GM21619 (cell line): ENCODE data around the gene IRF2BP2.

ENCODE experiments used
- ATAC-seq: cut with Tn5 transposase; IDR thresholded peaks from one replicate; pipeline ENCODE4 v1.9.1; 2021; ENCODE audit not compliant: unreplicated experiment

IRF2BP2 gene

GRCh38 chr1:234614081-234614489 is 4.1 kb upstream of the IRF2BP2 start:
- ATAC-seq = no peak

DNA sequence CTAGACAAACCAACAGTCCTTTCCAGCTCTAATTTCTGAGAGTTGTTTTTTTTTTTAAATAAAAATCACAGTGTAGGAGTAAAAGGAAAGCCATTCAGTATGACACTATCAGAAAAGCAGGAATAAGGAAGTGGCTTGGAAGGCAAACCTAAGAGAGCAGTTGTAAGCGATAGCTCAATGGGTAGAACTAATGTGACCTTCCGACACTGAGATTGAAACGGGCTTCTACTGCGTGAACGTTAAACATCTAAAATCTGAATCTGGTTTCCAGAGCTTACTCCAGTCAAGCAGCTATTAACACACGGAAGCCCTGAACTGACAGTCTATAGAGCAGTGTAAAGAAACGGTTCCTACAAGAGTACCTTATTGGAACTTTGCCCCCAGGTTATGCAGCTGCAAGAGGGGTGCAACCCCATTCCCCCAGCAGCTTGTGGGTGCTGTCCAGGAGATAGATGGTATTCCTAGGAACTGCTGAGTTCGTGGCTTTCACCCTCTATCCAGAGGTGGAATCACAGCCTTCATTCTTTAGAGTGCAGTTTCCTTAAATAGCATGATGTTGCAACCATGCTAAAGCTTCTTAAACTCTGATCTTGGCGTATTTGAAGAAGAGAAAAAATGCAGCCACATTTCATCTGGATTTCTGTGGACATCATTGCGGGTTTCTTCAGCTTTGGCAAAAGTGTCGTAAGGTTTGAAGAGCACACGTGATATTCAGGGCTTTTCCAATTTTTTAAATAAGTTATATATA is 3.3 kb upstream of the IRF2BP2 start:
- no peak for ATAC-seq

- peak; percentile 29 for ATAC-seq
These were observed 2.6 kb upstream of the IRF2BP2 start for GRCh38 chr1:234612352-234613127.

DNA sequence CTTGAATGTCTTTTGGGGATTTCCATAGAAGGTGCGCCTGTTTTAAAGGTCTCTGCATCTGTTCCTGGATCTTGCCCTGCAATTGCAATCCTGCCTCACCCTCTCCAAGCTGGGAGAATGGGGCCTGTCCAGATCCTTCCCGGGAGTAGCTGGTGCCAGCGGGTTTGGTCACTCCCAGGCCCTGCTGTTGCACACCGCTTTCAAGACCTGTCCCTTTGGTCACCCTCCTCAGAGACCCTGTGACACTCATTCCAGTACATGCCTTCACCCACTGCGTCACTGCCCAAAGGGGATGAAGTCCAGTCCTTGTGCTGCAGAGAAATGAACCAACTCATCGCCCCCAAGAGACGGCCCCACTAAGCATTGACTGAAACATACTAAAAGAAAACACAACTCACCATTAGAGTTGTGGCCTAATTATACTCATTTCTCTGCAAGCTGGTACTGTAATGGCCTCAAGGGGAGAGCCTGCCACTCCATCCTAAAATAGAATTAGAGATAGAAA is 1.9 kb upstream of the IRF2BP2 start:
- no peak for ATAC-seq

DNA sequence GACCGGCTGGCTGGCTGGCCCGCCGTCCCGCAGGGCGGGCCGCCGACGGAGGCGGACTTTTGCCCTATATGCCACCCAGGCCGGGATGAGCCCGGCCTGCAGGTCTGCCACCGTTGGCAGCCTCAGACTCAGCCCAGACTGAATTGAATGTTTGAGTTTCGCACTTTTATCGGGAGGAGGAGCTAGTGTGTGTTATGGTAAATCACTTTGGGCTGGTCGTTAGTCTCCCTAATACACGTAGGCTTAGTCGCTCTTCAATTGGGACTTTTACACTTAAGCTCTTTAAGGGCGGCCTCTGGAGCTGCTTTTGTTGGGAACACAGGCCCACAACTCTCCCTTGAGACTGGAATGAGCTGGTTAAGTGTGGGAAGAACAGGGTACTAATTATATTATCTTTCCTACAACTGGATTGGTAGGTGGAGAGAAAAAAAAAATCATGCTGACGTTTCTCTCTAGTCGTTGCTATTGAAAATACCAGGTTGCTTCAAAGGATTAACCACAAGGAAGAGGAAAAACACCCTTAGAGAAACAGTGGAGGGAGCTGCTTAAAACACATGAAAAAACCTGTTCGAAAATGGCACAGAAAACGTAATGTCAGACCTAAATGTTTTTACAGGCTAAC is 1.4 kb upstream of the IRF2BP2 start:
- ATAC-seq = peak; percentile 17

DNA sequence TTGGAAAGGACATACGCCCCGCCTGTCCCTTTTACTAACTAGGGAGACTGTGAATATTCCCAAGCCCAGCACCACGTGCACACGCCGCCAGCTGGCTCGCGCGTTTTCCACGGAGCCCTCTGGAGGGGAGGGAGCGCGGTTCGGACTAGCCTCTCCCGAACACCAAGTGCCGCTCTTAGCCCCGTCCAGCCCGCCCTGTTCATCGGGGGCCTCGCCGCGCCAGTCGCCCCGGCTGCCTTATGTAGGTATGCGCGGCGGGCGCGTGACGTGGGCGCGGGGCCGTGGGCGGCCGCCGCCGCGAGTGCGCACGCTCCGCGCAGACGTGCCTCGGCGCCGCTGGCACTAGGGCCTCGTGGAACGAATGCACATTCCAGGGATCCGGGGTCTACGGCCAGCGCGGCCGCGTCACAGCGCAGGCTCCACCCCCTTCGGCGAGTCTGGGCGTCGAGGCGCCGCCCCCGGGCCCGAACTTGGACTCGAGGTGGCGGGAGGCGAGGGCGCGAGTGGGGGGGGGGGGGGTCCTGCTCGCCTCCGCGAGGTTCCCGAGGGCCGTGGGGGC is 767 bp upstream of the IRF2BP2 start:
- peak; percentile 36 for ATAC-seq

DNA sequence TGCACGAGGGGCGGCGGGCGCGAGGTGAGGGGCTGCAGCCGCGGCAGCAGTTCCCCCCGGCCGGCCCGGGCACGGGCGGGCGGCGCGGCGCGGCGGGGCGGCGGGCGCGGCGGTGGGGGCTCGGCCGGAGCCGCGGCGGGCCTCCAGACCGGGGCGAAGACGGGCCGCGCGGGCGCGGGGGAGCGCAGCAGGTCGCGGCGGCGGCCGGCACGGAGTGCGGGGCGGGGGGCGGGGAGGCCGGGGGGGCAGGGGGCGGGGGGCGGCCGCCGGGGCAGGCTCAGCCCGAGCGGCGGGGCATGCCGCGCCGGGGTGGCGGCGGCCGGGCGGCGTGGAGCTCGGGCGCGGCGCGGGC is 311 bp downstream of the IRF2BP2 start:
- ATAC-seq = no peak

DNA sequence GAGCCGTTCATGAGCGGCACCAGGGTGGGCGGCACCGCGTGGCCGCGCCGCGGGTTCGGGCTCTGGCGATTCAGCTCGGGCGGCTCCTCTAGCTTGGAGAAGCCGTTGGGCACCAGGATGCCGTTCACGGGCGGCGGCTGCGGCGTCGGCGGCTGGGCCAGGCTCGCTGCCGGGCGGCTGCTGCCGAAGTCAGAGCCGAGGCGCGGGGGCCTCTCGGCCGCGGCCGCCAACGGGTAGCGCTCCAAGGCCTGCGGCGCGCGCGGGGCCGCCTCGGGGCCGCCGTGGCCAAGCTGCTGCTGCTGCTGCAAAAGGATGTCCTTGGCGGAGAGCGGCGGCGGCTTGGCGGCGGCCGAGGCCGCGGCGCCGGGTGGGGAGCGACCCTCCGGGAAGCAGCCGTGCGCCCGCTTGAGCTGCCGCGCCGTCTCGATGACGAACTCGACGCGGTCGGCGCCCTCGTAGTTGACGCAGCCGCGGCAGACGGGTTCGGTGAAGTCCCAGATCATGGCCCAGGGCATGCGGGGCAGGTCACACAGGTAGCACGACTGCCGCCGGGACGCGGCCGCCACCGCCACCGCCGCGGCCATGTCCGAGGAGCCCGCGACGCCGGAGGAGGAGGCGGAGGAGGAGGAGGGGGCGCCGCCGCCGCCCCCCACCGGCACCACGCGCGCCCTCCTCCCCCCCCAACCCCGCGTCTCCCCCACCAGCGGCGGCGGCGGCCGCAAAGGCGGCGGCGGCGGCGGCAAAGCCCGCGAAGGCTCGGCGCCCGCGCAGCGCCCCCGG is 877 bp downstream of the IRF2BP2 start:
- no peak for ATAC-seq

DNA sequence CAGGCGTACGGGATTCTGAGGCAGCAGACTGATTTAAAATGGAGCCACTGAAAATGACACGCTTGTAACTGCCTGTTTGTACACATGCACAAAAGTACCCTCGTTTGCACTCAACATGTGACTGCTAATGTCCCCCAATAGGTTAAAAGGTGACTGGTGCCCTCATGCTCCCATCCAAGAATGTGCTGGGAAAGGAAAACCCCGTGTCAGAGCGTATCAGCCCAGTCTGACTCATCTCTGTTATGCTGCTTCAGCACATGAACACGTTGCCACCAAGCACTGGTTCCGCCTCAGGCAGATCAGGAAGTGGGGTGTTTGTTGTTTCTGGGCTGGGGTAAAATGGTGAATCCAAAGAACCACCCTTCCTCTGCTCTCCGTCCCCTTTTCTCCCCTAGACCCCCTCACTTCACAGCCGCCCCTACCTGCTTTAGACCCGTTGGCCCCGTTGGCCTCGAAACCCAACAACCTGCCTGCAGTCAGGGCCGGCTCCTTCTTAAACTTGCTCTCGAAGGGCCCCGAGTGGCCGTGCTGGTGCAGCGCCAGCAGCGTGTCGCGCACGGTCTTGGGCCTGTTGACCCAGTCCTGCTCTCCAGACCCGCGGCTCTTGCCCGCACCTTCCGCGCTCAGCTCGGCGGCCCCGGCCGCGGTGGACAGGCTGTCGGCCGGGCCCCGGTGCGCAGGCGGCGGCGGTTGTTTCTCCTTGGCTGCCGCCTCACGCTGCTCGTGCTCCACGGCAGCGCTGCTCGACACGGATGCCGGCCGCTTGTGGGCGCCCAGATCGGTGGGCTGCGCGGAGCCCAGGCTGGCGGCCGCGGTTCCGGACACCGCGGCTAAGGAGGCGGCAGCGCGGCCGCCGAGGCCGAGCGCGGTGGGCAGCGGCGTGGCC is 1.7 kb downstream of the IRF2BP2 start:
- peak; percentile 23 for ATAC-seq

GRCh38 chr1:234607109-234608024 is 2.6 kb downstream of the IRF2BP2 start:
- ATAC-seq = no peak

DNA sequence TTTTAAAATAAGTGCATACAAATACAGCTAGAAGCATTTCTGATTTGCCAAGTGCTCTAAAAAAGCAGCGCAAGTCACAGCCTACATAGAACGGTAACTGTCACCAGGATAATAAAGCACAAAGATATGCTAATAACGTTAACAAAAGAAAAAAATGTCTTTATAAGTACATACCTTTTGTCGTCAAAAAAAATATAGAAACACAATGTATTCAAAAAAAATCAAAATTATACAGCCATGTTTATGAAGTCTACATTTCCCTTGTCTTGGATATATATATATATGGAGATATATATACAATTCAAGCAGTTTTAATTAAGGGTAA is 3.2 kb downstream of the IRF2BP2 start:
- no peak for ATAC-seq

GRCh38 chr1:234605983-234606783 is 3.8 kb downstream of the IRF2BP2 start:
- no peak for ATAC-seq

DNA sequence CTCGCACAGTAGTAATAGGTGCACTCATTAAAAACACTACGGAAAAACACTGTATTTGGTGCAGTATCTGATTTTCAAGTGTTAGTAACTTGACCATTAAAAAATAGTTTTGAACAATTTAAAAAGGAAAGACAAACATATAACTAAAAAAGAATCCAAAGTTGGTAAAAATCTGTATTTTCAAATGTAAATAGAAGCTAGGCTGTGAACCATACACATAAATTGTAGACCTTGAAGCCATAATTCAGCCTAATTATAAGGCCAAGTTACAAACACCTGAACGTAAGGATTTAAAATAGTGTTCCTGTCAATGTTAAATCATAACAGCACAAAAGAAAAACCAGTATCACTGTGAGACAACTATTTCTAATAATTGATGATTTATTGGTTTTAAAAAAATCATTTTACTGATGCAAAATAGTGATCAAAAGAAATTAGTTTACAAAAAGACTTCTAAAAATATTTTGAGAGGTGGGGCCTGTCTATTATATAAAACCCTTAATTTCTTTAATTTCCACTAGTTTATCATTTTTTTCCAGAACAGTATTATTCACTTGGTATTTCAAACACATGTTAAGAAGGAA is 4.5 kb downstream of the IRF2BP2 start:
- ATAC-seq = no peak

GRCh38 chr1:234604495-234605398 is 5.2 kb downstream of the IRF2BP2 start:
- ATAC-seq = no peak

- ATAC-seq = no peak
These were observed 6.5 kb downstream of the IRF2BP2 start for GRCh38 chr1:234603221-234604204.
